ENCODE results near the gene TTC28.
A peak's percentile ranks its signal among the peaks of the same experiment; 100 is the strongest.
"Not testable (repeated sequence)": the region's sequence is repeated elsewhere in the genome, so short reads cannot be mapped to it uniquely, and the experiment has no call there.

Gene TTC28

GRCh38 chr22:28601915-28602314 lies 77.7 kb downstream of the TTC28 start:
- no peak for DNase-seq (ENCODE audit: low spot score)

GRCh38 chr22:28600546-28601143 lies 79.0 kb downstream of the TTC28 start:
- DNase-seq (ENCODE audit: low spot score) = peak; percentile 48

- DNase-seq (ENCODE audit: low spot score) = no peak
These were observed 79.9 kb downstream of the TTC28 start for GRCh38 chr22:28599693-28600092.

GRCh38 chr22:28597665-28598064 lies 82.0 kb downstream of the TTC28 start:
- no peak for DNase-seq (ENCODE audit: low spot score)

GRCh38 chr22:28594797-28595462 lies 84.7 kb downstream of the TTC28 start:
- DNase-seq (ENCODE audit: low spot score) = peak; percentile 58

- no peak for DNase-seq (ENCODE audit: low spot score)
These were observed 85.4 kb downstream of the TTC28 start for GRCh38 chr22:28594076-28594796.

GRCh38 chr22:28593299-28593698 lies 86.3 kb downstream of the TTC28 start:
- DNase-seq (ENCODE audit: low spot score) = no peak

GRCh38 chr22:28589102-28589750 lies 90.4 kb downstream of the TTC28 start:
- no peak for DNase-seq (ENCODE audit: low spot score)

- no peak for DNase-seq (ENCODE audit: low spot score)
These were observed 94.3 kb downstream of the TTC28 start for GRCh38 chr22:28585324-28585723.

- DNase-seq (ENCODE audit: low spot score) = peak; percentile 87
These were observed 96.8 kb downstream of the TTC28 start for GRCh38 chr22:28582806-28583205.

- DNase-seq (ENCODE audit: low spot score) = no peak
These were observed 98.6 kb downstream of the TTC28 start for GRCh38 chr22:28581016-28581415.

- DNase-seq (ENCODE audit: low spot score) = no peak
These were observed 103.5 kb downstream of the TTC28 start for GRCh38 chr22:28576162-28576561.

- DNase-seq (ENCODE audit: low spot score) = no peak
These were observed 105.4 kb downstream of the TTC28 start for GRCh38 chr22:28574159-28574788.

- DNase-seq (ENCODE audit: low spot score) = no peak
These were observed 108.8 kb downstream of the TTC28 start for GRCh38 chr22:28570696-28571373.

- DNase-seq (ENCODE audit: low spot score) = not testable (repeated sequence)
These were observed 110.7 kb downstream of the TTC28 start for GRCh38 chr22:28568974-28569373.

- no peak for DNase-seq (ENCODE audit: low spot score)
These were observed 111.5 kb downstream of the TTC28 start for GRCh38 chr22:28568099-28568498.

GRCh38 chr22:28566920-28567499 lies 112.6 kb downstream of the TTC28 start:
- not testable (repeated sequence) for DNase-seq (ENCODE audit: low spot score)

GRCh38 chr22:28563636-28564035 lies 116.0 kb downstream of the TTC28 start:
- no peak for DNase-seq (ENCODE audit: low spot score)

GRCh38 chr22:28562324-28562723 lies 117.3 kb downstream of the TTC28 start:
- DNase-seq (ENCODE audit: low spot score) = no peak

GRCh38 chr22:28560743-28561101 lies 118.9 kb downstream of the TTC28 start:
- DNase-seq (ENCODE audit: low spot score) = not testable (repeated sequence)

- DNase-seq (ENCODE audit: low spot score) = peak; percentile 52
These were observed 119.4 kb downstream of the TTC28 start for GRCh38 chr22:28560046-28560742.
